Measurements from ENCODE around the gene TNNI3K.

GRCh38 chr1:74362691-74363090 is 127.5 kb downstream of the TNNI3K start:
- TF ChIP-seq TAF1 (IDR thresholded peaks at IDR 0.05; ENCODE audit: borderline replicate concordance, low read depth, low read length) = no peak
- no peak for TF ChIP-seq POLR2A (IDR thresholded peaks at IDR 0.05; ENCODE audit: low read depth, low read length)
